Activated naive CD4-positive, alpha-beta T cell treated with anti-CD3 and anti-CD28 coated beads, Interleukin-2, amount 50 U/mL, for 72 hours (primary cell): ENCODE measurements around the gene PEPD. TPM values are rescaled to one million over a fixed set of nuclear protein-coding genes. Genes with fewer than 3 reads are reported as not detected.
"Not testable (repeated sequence)": the region's sequence is repeated elsewhere in the genome, so short reads cannot be mapped to it uniquely, and the experiment has no call there.

ENCODE experiments used
- ATAC-seq, 2 donors: fragments of 150-1000 bp; cut with Tn5 transposase; 2 replicates each; pipeline ENCODE4 v1.10.0; 2021; ENCODE audit warnings: mild to moderate bottlenecking in 2 of 2, moderate library complexity in 2 of 2
- DNase-seq, 2 donors: peaks; one replicate each; pipeline ENCODE4 v3.0.0; 2021 to 2022; ENCODE audit warnings: low spot score in 2 of 2
- H3K27ac Mint-ChIP-seq, 2 donors: one replicate each; pipeline ENCODE4 v1.8.0; 2022; ENCODE audit warnings: mild to moderate bottlenecking in 2 of 2, mixed read lengths in 2 of 2
- H3K36me3 Mint-ChIP-seq, 2 donors: one replicate each; pipeline ENCODE4 v1.8.0; 2022; ENCODE audit warnings: mixed read lengths in 2 of 2
- H3K9me3 Mint-ChIP-seq, 2 donors: one replicate each; pipeline ENCODE4 v1.8.0; 2022; ENCODE audit warnings: mixed read lengths in 2 of 2
- total RNA-seq, 2 donors: library from RNA; stranded (reverse); gene quantifications; one replicate each; pipeline ENCODE4 v1.2.3, GENCODE V29; 2022

Gene PEPD
- 10 to 100 TPM; 27.9 to 35.2 TPM for total RNA-seq

- ATAC-seq = peak; percentile 94 to 98
- no peaks in the 10 kb centered on the region for H3K36me3 Mint-ChIP-seq
- H3K9me3 Mint-ChIP-seq = no peaks in the 10 kb centered on the region
- peak; percentile 82 to 83 for DNase-seq
- peak within 1 kb of the TSS; percentile 59 to 92 for H3K27ac Mint-ChIP-seq
These were observed at the start of gene PEPD for GRCh38 chr19:33521480-33522370. Gene PEPD, minus strand, starts transcription at chr19:33521791. Its CDS starts 31 bp downstream, at chr19:33521760.

GRCh38 chr19:33569821-33570220, 48.2 kb upstream of the PEPD start:
- ATAC-seq (no peak), DNase-seq (no peak)
- Mint-ChIP-seq H3K9me3 (peaks cover 9 to 10% of the 10 kb centered on the region in 2 donors), H3K36me3 (peaks cover 10 to 13% of the 10 kb centered on the region in 2 donors), H3K27ac (no peak overlapping the region)

DNA sequence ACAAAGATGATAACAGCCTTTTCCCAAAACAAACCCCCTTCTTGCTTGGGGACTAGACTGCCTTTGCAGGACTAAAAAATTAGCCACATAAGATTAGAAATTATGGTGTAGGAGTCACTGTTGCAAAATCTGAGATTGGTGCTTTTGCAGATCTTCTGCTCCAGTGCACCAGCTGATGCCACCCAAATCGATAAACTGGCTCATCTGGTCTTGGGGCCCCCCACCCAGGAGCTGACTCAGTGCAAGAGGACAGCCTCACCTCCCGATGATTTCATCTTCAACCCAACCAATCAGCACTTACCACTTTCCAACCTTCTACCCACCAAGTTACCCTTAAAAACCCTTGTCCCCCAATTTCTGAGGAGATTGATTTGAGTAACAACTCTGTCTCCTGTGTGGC, 47.1 kb upstream of the PEPD start:
- Mint-ChIP-seq H3K36me3 (peaks cover 0 to 2% of the 10 kb centered on the region in 2 donors), H3K27ac (no peak overlapping the region), H3K9me3 (no peaks in the 10 kb centered on the region)
- ATAC-seq = no peak
- DNase-seq = no peak

GRCh38 chr19:33564836-33565338, 43.3 kb upstream of the PEPD start:
- no peaks in the 10 kb centered on the region for H3K36me3 Mint-ChIP-seq
- no peaks in the 10 kb centered on the region for H3K9me3 Mint-ChIP-seq
- ATAC-seq (no peak), DNase-seq (no peak)
- no peak overlapping the region for H3K27ac Mint-ChIP-seq

DNA sequence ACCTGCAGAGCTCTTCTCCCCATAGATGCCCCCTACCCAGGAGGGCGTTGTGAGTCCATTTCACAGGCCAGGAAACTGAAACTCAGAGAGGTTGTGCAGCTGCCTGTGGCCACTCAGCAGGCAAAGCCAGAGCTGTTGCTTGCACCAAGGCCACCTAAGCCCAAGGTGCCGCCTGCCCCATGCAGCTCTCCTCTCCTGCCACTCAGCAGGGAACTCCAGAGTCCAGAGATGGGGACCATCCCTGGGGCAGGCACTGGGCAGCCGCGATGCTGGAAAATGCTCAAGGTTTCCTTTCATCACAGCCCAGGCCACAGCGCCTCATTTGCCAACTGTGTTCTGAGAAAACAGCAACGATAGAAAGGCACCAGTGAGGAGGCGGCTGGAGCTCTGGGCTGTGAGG, 41.0 kb upstream of the PEPD start:
- DNase-seq (no peak), ATAC-seq (no peak)
- no peak overlapping the region for H3K27ac Mint-ChIP-seq
- no peaks in the 10 kb centered on the region for H3K9me3 Mint-ChIP-seq
- H3K36me3 Mint-ChIP-seq = no peaks in the 10 kb centered on the region

GRCh38 chr19:33561666-33562065, 40.1 kb upstream of the PEPD start:
- DNase-seq, H3K36me3 Mint-ChIP-seq, H3K9me3 Mint-ChIP-seq, H3K27ac Mint-ChIP-seq, ATAC-seq: not testable (repeated sequence)

- Mint-ChIP-seq H3K27ac (no peak overlapping the region), H3K9me3 (no peaks in the 10 kb centered on the region)
These were observed 39.7 kb upstream of the PEPD start for GRCh38 chr19:33561261-33561660.

DNA sequence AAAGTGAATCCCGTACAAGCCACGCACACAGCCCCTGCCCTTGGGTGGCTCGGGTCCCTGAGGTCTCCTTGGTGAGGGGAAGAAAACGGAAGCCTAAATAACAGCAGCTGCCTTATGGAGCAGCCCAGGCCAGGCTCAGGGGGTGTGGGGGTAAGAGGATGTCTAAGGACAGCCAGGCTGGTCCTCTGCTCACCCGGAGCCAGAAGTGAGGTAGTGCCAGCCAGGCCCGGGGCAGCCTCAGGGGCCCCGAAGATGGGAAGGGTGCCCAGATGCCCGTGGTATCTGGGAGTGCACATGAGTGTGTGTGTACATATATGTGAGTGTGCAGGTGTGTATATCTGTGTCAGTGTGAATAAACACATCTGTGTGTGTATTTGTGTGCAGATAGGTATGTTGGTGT, 38.4 kb upstream of the PEPD start:
- ATAC-seq (no peak), DNase-seq (no peak)
- Mint-ChIP-seq H3K27ac (no peak overlapping the region), H3K9me3 (no peaks in the 10 kb centered on the region), H3K36me3 (no peaks in the 10 kb centered on the region)

More at GRCh38 chr19:33561261-33561660, 39.7 kb upstream of the PEPD start:
- no peak for DNase-seq
- H3K36me3 Mint-ChIP-seq = no peaks in the 10 kb centered on the region
- no peak for ATAC-seq

- ATAC-seq = no peak
- H3K36me3 Mint-ChIP-seq = no peaks in the 10 kb centered on the region
- no peak for DNase-seq
- no peak overlapping the region for H3K27ac Mint-ChIP-seq
- H3K9me3 Mint-ChIP-seq = no peaks in the 10 kb centered on the region
These were observed 37.3 kb upstream of the PEPD start for GRCh38 chr19:33558856-33559255.

- no peak for ATAC-seq
- no peaks in the 10 kb centered on the region for H3K36me3 Mint-ChIP-seq
These were observed 36.6 kb upstream of the PEPD start for GRCh38 chr19:33558151-33558550.

DNA sequence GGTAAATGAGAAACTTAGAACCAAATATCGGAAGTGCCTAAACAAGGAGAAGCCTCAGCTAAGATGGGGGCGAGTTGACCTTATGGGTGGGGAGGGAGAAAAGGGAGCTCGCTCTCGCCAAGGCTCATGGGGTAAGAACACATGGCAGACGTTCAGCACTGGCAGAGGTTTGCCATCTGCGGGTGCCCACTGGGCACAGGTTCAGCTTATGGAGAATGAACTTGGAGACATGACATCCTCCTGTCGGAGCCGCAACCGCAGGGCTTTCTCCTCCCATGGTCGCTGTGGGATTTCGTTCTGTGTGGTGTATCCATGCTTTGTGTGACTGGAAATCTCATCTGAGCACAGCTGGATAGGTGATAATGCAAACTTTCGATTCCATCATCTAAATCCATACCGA, 36.1 kb upstream of the PEPD start:
- DNase-seq (no peak), ATAC-seq (no peak)
- H3K9me3 Mint-ChIP-seq = no peaks in the 10 kb centered on the region
- no peaks in the 10 kb centered on the region for H3K36me3 Mint-ChIP-seq
- no peak overlapping the region for H3K27ac Mint-ChIP-seq

More at GRCh38 chr19:33558151-33558550, 36.6 kb upstream of the PEPD start:
- no peak for DNase-seq
- H3K27ac Mint-ChIP-seq = no peak overlapping the region
- H3K9me3 Mint-ChIP-seq = no peaks in the 10 kb centered on the region

- H3K9me3 Mint-ChIP-seq = no peaks in the 10 kb centered on the region
- DNase-seq (no peak), ATAC-seq (no peak)
- H3K27ac Mint-ChIP-seq = no peak overlapping the region
- H3K36me3 Mint-ChIP-seq = no peaks in the 10 kb centered on the region
These were observed 35.6 kb upstream of the PEPD start for GRCh38 chr19:33557196-33557595.

- ATAC-seq (no peak), DNase-seq (no peak)
- Mint-ChIP-seq H3K9me3 (no peaks in the 10 kb centered on the region), H3K27ac (no peak overlapping the region), H3K36me3 (no peaks in the 10 kb centered on the region)
These were observed 34.7 kb upstream of the PEPD start for GRCh38 chr19:33556261-33556660.

GRCh38 chr19:33555726-33556125, 34.1 kb upstream of the PEPD start:
- ATAC-seq, H3K9me3 Mint-ChIP-seq, H3K27ac Mint-ChIP-seq, DNase-seq, H3K36me3 Mint-ChIP-seq: not testable (repeated sequence)

DNA sequence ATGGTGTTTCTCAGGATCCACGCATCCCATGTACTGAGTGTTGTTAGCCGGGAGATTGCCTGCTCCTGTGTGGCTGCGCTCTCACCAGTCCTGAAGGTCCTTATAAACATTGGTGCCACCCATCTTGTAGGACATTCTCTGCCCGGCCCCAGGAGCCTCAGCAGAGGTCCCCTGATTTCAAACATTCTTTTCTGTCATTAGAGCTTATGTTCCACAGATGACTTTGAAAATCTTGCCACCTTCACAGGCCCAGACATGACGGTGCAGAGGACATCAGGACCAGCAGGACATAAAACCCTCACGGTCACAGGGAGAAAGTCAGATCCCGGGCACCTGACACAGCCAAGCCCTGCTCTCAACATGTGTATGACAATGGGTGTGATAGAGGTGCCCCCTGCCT, 33.2 kb upstream of the PEPD start:
- DNase-seq = no peak
- ATAC-seq = no peak
- Mint-ChIP-seq H3K9me3 (no peaks in the 10 kb centered on the region), H3K27ac (no peak overlapping the region), H3K36me3 (no peaks in the 10 kb centered on the region)

DNA sequence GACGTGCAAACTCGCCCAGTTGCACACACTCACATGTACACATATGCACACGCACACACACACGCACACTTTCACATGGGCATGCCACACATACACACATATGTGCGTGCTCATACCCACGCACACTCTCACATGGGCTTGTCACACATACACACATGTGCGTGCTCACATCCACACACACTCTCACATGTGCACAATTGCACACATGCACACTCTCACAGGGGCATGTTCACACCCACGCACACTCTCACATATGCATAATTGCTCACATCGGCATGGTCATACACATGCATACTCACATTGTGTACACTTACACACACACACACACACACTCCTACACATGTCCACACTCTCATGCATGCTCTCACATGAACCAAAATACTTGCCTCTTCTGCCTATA, 32.8 kb upstream of the PEPD start:
- DNase-seq = no peak
- H3K36me3 Mint-ChIP-seq = no peaks in the 10 kb centered on the region
- H3K9me3 Mint-ChIP-seq = no peaks in the 10 kb centered on the region
- ATAC-seq = no peak
- H3K27ac Mint-ChIP-seq = no peak overlapping the region

GRCh38 chr19:33553530-33554310, 32.1 kb upstream of the PEPD start:
- Mint-ChIP-seq H3K27ac (no peak overlapping the region), H3K36me3 (no peaks in the 10 kb centered on the region), H3K9me3 (no peaks in the 10 kb centered on the region)
- ATAC-seq (no peak), DNase-seq (no peak)
